Activated CD4-positive, alpha-beta T cell treated with anti-CD3 and anti-CD28 coated beads, Interleukin-2, amount 50 U/mL, for 16 hours (primary cell): Measurements from ENCODE around the gene GAK.

ENCODE experiments used
- DNase-seq: peaks from one replicate; pipeline ENCODE4 v3.0.0-alpha.2; 2020

The GAK gene

DNA sequence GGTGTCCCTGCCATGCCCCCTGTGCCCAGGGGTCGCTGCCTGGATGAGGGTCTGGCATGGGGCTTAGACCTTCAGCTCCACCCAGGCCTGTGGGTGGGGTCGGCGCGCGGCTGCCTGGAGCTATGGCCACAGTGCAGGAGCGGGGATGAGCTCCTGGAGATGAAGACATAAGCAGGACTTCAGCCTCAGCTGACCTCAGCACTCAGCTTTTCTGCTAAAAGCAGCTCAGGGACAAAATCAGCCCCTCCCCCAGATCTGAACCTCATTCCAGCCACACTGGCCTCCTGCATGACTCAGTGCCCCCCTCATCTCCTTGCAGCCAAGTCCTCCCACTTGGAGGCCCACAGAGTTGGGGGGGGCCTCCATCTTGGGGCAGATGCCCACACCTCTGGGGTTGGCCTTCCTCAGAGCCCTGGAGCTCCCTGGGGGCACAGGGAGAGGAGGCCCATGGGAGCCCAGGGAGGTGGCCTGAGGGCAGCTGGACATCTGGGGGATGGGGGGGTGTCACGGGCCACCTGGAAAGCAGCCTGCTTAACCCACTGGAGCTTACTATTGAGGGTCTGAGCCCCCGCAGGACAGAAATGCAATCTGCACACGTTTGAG lies 86.8 kb downstream of the GAK start:
- DNase-seq: no peak

GRCh38 chr4:844752-845232 lies 87.3 kb downstream of the GAK start:
- DNase-seq: no peak

DNA sequence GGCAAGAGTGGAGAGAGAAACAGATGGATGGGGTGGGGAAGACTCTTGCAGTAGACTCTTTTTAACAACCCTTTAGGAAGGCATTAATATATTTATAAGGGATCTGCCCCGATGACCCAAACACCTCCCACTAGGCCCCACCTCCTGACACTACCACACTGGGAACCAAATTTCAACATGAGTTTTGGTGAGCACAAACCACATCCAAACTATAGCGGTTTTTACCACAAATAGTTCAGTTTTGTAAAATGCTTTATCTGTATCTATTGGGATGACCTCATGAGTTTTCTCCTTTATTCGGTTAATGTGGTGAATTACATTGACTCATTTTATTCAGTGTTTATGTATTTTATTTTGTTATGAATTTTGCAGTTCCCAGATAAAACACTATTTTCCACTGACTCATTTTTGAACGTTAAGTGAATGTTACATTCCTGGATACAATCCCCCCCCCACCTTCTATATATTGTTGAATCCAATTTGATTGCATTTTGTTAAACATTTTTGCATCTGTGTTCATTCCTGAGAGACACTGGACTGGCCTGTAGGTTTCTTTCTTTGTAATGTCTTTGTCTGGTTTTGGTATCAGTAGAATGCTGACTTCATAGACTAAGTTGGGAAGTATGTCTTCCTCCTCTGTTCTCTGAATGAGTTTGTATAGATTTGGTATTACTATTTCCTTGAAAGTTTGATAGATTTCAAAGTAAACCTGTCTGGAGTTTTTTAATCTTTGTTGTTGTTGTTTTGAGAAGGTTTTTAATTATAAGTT lies 92.3 kb downstream of the GAK start:
- peak; percentile 51 for DNase-seq

DNA sequence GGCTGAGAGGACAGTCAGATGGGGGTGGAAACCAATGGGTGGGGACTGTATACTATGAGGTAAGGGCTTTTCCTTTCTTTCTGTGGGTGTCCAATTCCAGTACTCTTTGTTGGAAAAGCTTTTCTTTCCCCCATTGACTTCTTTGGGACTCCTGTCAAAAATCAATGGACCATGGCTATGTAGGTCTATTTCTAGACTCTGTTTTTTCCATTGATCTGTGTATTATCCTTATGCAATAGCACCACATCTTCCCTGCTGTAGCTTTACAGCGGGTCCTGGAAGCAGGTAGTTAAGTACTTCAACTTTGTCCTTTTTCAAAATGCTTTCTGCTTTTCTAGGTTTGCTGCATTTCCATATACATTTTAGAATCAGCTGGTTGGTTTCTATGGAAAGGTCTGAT lies 94.3 kb downstream of the GAK start:
- DNase-seq: no peak

- DNase-seq: no peak
These were observed 95.3 kb downstream of the GAK start for GRCh38 chr4:836750-837301.

- no peak for DNase-seq
These were observed 96.1 kb downstream of the GAK start for GRCh38 chr4:836003-836511.

DNA sequence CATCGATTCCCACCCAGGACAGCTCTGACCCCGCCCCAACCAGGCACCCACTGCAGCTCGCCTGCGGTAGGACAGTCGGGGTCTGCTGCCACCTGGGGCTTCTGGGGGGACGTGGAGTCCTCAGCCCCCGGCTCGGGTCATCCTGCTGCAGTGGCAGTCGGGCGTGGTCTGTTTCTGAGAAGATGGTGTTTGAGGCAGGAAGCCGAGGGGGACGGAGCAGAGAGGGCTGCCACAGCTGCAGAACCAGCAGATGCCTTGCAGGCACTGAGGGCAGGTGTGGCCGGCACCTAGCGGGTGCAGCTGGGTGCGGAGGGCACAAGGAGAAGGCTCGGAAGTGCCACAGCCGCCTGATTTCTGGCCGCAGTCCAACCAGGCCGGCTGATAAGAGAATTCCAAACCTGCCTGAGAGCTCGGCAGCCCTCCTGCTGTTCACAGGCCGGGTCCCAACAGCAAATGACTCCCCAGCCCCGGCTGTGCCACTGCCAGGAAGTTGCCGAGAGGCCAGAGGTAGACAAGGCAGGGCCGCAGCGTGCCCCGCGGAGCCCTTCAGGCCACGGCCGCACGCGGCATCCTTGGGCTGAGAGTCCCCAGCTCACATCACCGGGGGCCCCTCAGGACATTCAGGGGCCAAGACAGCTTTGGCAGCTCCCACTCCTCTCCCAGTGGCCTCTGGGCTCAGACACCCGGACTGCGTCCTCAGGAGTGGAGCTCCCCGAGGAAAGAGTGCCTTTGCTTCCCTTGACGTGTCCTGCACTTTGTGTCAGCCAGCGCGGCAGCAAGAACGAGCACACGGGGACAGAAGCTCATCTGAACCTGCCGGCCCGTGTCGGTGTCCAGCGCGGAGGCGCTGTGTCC lies 96.7 kb downstream of the GAK start:
- DNase-seq: no peak

DNA sequence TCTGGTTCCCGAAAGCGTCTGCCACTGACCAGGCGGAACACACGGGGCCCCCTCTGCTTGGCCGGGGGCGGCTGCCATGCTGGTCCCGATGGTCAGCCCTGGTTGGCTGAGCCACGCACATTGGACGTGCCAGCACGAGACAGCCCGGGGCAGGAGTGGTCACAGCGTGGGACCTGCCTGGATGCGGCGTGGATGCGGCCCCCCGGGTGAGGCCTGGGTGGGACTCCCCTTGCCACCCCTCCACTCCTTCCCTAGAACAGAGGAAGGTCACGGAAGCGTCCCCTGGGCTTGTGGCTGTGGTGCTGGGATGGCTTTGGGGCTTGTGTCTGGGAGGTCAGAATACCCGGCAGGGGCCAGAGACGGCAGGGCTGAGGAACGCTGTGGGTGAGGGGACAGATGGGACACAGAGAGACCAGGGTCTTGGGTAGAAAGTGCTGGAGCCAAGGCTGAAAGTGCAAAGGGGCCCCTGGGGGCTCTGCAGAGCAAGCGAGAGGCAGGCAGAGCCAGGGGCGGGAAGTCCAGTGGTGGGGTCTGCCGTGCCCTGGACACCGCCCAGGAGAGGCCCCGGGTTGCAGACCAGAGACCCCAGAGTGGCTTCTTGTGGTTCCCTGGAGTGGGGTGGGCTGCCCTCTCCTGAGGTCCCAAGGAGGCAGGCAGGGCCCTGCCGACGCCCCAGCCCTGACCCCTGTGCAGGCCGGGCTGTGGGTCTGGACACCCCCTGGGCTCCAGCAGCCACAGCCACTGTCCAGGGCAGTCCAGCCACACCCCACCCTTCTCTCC lies 97.6 kb downstream of the GAK start:
- no peak for DNase-seq

GRCh38 chr4:833731-834367 lies 98.3 kb downstream of the GAK start:
- DNase-seq: no peak

GRCh38 chr4:833156-833555 lies 99.0 kb downstream of the GAK start:
- peak; percentile 20 for DNase-seq

GRCh38 chr4:832536-832935 lies 99.6 kb downstream of the GAK start:
- no peak for DNase-seq

GRCh38 chr4:832108-832507 lies 100.0 kb downstream of the GAK start:
- DNase-seq: no peak

- no peak for DNase-seq
These were observed 100.7 kb downstream of the GAK start for GRCh38 chr4:831483-831805.

- DNase-seq: no peak
These were observed 101.3 kb downstream of the GAK start for GRCh38 chr4:830601-831482.

DNA sequence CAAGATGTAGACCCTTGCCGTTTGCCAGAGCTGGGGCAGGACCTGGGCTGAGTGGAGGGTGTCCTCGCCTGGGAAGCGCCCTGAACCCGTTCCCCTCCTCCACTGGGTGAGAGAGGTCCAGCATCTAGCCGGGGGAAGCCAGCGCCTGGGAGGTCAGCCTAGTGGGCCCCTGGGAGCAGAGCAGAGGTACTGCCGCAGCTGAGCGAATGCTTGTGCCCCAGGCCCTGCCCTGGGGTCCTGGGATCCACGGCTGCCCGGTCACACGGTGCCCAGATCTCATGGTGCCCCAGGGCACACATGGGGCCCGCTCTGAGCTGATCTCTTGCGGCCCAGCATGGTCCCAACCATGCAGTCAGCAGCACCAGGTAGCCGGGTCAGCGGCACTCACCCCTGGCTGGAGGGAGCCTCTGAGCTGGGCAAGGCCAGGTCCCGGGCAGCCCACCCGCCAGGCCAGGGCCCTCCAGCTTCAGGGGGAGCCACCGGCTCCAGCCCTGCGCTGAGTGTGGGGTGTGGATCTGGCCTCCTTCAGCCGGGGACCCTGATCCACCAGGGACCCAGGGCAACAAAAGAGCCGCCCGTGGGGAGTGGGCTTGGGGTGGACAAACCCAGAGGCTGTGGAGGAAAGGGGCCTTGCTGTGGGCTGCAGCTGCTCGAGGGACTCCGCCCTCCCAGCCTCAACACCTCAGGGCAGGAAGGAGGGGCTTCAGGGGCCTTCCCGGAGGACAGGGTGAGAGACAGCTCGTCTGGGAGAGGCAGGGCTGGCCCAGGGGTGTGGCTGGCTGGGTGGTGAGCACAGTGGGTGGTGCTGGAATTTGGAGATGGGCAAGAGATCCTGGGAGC lies 102.1 kb downstream of the GAK start:
- no peak for DNase-seq

- DNase-seq: no peak
These were observed 102.8 kb downstream of the GAK start for GRCh38 chr4:829291-829690.

- DNase-seq: no peak
These were observed 103.4 kb downstream of the GAK start for GRCh38 chr4:828641-829271.

DNA sequence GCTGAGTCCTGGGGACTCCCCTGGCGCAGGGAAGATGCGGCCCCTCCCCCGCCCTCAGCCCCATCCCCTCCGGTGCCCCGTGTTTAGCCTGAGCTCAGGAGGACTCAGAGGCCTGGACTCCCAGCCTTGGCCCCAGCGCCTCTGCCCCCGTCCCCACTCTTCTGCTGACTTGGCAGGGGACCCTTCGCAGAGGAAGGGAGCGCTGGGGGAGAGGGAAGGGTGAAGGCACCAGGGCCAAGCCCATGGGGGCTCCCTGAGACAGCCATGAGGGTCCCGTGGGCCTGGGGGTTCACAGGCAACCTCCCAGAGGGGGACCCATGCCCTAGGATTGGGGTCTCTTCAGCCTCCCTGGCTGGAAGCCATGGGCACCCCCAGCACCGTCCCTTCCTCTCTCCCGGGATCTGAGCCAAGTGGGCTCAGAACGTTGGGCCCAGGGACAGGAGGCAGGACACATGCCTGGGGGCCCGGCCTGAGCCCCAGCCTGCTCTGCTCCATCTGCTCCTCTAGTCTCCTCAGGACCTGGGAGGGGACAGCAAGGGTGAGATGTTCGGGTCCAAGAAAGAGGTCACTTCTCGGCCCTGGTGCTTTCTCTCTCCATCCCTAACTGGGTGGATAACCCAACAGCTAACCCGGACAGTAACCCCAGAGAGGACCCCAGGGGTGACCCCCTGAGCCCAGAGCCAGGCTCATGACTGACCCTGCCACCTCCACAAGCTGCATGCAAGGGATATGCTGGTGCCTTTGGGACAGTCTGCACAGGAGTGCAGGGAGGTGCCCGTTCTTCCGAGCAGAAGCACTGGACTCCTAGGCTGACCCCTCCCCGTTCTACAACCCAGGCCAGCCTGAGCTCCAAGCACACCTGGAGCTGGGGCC lies 104.7 kb downstream of the GAK start:
- DNase-seq: no peak
